SU-DHL-6 (cell line): Measurements from ENCODE around the gene KLF13.

Source experiments
- EZH2phosphoT487 ChIP-seq: fragments of 200-600 bp; sonication (generic), shearing (Covaris generic); conservative IDR thresholded peaks from 2 replicates; pipeline ENCODE4 v1.6.1; 2018; ENCODE audit warnings: mild to moderate bottlenecking, antibody characterized with exemption, low read length, moderate library complexity, mixed read lengths
- TF ChIP-seq, protein P1 (sequence below): fragments of 200-600 bp; sonication (generic); IDR thresholded peaks from one replicate; pipeline ENCODE4 v1.5.1; 2017; ENCODE audit warnings: antibody characterized with exemption, mild to moderate bottlenecking, low read length, moderate library complexity; ENCODE audit not compliant: insufficient read depth, poor library complexity, severe bottlenecking

GRCh38 chr15:31285772-31286261 is 40.8 kb upstream of the KLF13 start:
- TF ChIP-seq, protein P1, sequence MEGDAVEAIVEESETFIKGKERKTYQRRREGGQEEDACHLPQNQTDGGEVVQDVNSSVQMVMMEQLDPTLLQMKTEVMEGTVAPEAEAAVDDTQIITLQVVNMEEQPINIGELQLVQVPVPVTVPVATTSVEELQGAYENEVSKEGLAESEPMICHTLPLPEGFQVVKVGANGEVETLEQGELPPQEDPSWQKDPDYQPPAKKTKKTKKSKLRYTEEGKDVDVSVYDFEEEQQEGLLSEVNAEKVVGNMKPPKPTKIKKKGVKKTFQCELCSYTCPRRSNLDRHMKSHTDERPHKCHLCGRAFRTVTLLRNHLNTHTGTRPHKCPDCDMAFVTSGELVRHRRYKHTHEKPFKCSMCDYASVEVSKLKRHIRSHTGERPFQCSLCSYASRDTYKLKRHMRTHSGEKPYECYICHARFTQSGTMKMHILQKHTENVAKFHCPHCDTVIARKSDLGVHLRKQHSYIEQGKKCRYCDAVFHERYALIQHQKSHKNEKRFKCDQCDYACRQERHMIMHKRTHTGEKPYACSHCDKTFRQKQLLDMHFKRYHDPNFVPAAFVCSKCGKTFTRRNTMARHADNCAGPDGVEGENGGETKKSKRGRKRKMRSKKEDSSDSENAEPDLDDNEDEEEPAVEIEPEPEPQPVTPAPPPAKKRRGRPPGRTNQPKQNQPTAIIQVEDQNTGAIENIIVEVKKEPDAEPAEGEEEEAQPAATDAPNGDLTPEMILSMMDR, result no peak
- no peak for TF ChIP-seq EZH2phosphoT487
